Measurements from ENCODE around the gene NLN.

DNA sequence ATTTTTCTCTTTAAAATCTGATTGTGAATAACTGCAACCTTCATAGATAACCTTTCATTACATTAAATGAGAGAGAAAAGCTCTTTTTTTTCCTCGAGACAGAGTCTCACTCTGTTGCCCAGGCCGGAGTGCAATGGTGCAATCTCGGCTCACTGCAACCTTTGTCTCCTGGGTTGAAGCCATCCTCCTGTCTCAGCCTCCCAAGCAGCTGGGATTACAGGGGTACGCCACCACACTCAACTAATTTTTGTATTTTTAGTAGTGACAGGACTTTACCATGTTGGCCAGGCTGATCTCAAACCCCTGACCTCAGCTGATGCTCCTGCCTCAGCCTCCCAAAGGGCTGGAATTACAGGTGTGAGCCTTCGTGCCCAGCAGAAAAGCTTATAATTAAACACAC is 134.5 kb downstream of the NLN start:
- TF ChIP-seq CTCF (IDR thresholded peaks at IDR 0.05): no peak
- no peak for TF ChIP-seq POLR2A (IDR thresholded peaks at IDR 0.05)
